HG03060 (cell line): ENCODE results near the gene FTO.

Experiments
- ATAC-seq: cut with Tn5 transposase; IDR thresholded peaks from one replicate; pipeline ENCODE4 v1.9.1; 2021; ENCODE audit warnings: low read depth, moderate number of reproducible peaks; ENCODE audit not compliant: unreplicated experiment

The FTO gene

DNA sequence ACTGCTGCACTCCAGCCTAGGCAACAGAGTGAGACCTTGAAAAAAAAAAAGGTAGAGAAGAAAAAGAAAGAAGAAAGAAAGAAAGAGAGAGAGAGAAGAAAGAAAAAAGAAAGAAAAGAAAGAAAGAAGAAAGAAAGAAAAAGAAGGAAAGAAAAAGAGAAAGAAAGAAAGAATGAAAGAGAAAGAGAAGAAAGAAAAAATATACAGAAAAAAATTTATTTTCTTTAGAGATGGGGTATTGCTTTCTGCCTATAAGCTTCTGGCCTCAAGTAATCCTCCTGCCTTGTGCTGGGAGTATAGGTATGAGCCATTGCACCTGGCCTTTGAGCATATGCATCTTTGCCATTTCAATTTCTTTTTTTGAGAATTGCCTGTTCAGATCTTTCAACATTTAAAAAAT is 425.9 kb downstream of the FTO start:
- no peak for ATAC-seq

- ATAC-seq, result no peak
These were observed 431.7 kb downstream of the FTO start for GRCh38 chr16:54135361-54136275.

- ATAC-seq, result no peak
These were observed 432.3 kb downstream of the FTO start for GRCh38 chr16:54136276-54136625.

DNA sequence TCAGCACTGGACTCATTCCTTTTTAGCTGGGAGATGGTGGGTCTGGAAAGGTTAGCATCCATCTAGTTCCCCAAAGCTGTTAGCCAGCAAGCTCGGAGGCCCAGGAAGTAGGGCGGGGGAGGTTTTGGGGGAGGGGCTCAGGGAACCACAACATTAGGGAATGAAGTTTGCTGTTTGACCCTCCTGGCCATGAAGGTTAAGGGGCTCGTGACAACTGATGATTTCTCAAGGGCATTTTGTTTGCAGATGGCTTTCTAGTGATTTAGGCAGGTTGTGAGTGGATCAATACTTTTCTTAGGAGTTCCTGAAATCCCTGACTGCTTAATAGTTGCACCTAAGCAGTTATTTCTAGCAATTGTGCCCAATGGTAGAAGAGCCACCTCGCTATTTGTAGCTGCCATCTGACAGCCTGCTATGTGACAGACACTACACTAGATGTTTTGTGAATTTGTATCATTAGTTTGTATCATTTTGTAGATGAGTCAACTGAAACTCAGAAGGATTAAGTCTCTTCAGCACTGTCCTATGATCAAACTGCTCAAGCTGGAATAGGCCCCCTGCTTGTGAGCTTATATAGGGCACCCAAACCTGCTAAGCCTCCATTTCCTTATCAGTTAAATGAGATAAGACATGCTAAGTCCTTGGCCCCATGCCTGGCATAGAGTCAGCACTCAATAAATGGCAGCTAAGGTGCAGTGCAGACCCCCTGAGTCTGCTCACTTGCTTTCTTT is 436.3 kb downstream of the FTO start:
- no peak for ATAC-seq

- ATAC-seq, result no peak
These were observed 436.8 kb downstream of the FTO start for GRCh38 chr16:54140788-54141136.

GRCh38 chr16:54142787-54143186 is 438.8 kb downstream of the FTO start:
- ATAC-seq, result no peak

GRCh38 chr16:54143410-54143809 is 439.5 kb downstream of the FTO start:
- ATAC-seq, result no peak

GRCh38 chr16:54143934-54144571 is 440.1 kb downstream of the FTO start:
- ATAC-seq, result no peak

DNA sequence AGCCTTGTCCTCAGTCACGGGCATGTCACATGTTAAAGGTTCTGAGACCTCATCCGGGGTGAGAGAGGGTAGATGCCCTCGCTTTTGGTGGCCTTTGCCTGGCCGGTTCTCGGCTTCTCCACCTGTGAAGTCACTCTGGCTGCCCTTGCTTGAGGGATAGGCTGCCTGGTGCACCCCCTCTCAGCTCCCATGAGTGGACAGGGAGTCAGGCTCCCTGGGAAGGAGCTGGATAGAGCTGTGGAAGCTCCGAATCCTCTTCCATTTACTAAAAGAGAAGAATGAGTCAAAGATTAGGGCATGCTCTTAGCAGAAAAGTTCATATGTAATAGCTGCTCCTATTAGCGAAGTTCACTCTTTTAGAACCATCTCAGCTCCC is 440.6 kb downstream of the FTO start:
- no peak for ATAC-seq

DNA sequence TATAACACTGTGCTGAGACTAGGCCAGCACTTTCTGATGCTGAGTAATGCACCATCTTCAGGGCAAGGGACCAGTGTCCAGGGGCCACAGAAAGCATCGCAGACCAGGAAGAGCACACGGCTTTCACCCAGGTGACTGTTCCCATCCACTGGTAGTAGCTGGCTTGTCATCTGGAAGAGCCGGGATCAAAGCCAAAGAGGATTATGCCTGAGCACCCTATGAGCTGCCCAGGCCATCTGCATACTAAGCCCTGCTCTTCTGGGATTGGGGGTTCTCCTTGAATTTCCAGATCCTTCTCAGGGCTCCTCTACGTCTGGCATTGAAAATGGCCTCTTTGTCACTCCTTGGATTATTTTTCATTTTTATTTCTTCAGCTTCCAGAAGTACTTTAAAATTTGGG is 441.9 kb downstream of the FTO start:
- ATAC-seq, result no peak

DNA sequence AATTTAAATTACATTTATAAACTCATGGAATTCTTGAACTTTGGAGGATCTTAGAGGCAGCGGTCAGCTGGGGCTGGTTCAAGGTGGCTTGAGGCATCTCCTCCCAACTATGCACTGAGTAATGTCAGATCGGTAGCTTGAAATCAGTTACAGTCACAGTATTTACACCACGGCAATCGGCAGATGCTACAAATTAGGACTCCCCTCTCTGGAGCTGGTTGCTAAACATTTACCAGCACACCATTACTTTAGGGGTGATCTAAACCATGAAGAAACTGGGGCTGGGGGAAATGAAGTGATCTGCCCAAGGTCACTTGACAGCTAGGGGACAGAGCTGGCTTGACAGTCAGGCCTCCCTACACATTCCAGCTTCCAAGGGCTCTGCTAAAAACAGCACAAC is 445.0 kb downstream of the FTO start:
- ATAC-seq, result no peak

GRCh38 chr16:54150861-54151260 is 446.9 kb downstream of the FTO start:
- no peak for ATAC-seq

- ATAC-seq, result no peak
These were observed 448.6 kb downstream of the FTO start for GRCh38 chr16:54152362-54153239.

DNA sequence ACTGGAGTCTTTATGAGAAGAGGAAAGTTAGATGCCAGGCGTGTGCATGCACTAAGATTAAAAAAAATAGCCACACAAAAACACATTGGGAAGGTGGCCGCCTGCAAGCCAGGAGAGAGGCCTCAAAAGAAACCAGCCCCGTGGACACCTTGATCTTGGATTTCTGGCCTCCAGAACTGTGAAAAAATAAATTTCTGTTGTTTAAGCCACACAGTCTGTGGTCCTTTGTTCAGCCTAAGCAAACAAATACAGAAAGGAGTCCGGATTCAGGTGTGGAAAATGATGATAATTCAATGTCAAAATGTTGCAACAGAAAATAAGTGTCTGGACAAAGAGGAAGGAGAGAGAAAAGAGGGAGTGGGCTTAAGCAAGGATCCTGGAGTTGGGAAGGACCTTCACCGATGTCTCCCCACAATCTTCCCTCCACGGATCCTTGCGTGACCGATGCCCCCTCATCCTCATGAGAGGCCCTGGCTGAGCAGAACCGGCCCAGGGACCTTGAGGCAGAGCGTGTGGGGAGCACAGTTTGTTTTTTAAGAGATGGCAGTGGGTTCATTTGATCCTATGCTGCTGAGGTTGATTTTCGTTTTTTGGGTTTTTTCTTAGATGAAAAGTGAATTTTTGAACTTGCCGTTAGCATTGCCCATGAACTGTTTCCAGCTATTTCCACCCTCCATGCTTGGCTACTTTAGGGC is 449.4 kb downstream of the FTO start:
- no peak for ATAC-seq

GRCh38 chr16:54156349-54156748 is 452.4 kb downstream of the FTO start:
- no peak for ATAC-seq

GRCh38 chr16:54158986-54159385 is 455.0 kb downstream of the FTO start:
- ATAC-seq, result no peak

DNA sequence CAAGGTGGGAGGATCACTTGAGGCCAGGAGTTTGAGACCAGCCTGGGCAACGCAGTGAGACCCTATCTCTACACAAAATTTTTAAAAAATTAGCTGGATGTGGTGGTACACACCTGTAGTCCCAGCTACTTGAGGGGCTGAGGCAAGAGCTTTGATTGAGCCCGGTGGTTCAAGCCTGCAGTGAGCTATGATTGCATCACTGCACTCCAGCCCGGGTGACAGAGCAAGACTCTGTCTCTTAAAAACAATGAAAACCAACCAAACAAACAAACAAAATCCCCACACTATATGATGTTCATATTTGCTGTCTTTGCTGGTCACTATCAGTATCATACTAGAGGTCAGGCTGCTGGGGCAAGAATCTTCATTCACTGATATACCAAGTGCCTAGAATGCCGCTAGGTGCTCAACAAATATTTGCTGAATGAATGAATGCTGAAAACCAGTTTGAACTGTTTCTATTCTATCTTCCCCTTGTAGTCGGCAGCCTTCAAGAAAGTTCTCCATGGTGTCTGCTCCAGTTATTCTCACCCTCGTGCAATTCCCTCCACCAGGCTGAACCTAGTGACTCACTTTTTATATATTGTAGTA is 455.6 kb downstream of the FTO start:
- no peak for ATAC-seq

- ATAC-seq, result no peak
These were observed 456.4 kb downstream of the FTO start for GRCh38 chr16:54160252-54160860.
